CD4-positive, alpha-beta T cell (primary cell): ENCODE measurements around the gene TPP2. TPM values are rescaled to one million over a fixed set of nuclear protein-coding genes. Genes with fewer than 3 reads are reported as not detected.

Experiments used
- ATAC-seq: fragments of 200-7000 bp; cut with Tn5 transposase; one replicate; pipeline ENCODE4 v1.10.0; 2022; ENCODE audit warnings: mild to moderate bottlenecking; ENCODE audit not compliant: poor library complexity
- CTCF ChIA-PET: fragments of 350-600 bp; sonication (Branson Sonifier 250); formaldehyde crosslinking; loops from one replicate; lab custom pipeline; 2021; ENCODE audit warnings: antibody characterized with exemption, inconsistent platforms; lab: Charles Lee
- POLR2A ChIA-PET: fragments of 350-600 bp; sonication (Branson Sonifier 250); formaldehyde crosslinking; loops from one replicate; lab custom pipeline; 2021; ENCODE audit warnings: antibody characterized with exemption, inconsistent platforms; lab: Charles Lee
- DNase-seq, 14 experiments: peaks; one replicate each; pipeline ENCODE4 v3.0.0-alpha.2; 2013 to 2020; ENCODE audit warnings: mixed read lengths in 2 of 14
- H3K27ac ChIP-seq, 2 donors: one replicate each; pipeline versions ENCODE4 v1.5.1 to v1.7.0; 2013; ENCODE audit warnings: low read length in 2 of 2, low read depth in 1 of 2, mild to moderate bottlenecking in 1 of 2
- H3K27me3 ChIP-seq, 2 experiments: 1 replicate in 1 of 2; 2 replicates in 1 of 2; pipeline versions ENCODE4 v1.6.1 to v1.7.0; 2013; ENCODE audit warnings: low read length in 2 of 2, control low read depth in 1 of 2, mild to moderate bottlenecking in 1 of 2, moderate library complexity in 1 of 2; ENCODE audit not compliant: insufficient read depth in 2 of 2, control insufficient read depth in 1 of 2
- H3K36me3 ChIP-seq: one replicate; pipeline ENCODE4 v1.6.1; 2013; ENCODE audit warnings: low read length, control low read depth; ENCODE audit not compliant: insufficient read depth
- H3K4me1 ChIP-seq: one replicate; pipeline ENCODE4 v1.6.1; 2013; ENCODE audit warnings: low read length, control low read depth; ENCODE audit not compliant: insufficient read depth
- H3K4me3 ChIP-seq: one replicate; pipeline ENCODE4 v1.5.1; 2013; ENCODE audit warnings: mild to moderate bottlenecking, low read length, moderate library complexity
- H3K9me3 ChIP-seq, 2 experiments: 1 replicate in 1 of 2; 2 replicates in 1 of 2; pipeline versions ENCODE4 v1.6.1 to v1.7.0; 2013; ENCODE audit warnings: low read length in 2 of 2, mild to moderate bottlenecking in 2 of 2, control low read depth in 1 of 2, moderate library complexity in 1 of 2; ENCODE audit not compliant: control insufficient read depth in 1 of 2, insufficient read depth in 1 of 2
- H3K27ac Mint-ChIP-seq: one replicate; pipeline ENCODE4 v1.8.0; 2020; ENCODE audit warnings: mixed read lengths
- H3K27me3 Mint-ChIP-seq: one replicate; pipeline ENCODE4 v1.8.0; 2021; ENCODE audit warnings: mixed read lengths
- H3K36me3 Mint-ChIP-seq: one replicate; pipeline ENCODE4 v1.8.0; 2021; ENCODE audit warnings: low read depth, mixed read lengths
- H3K4me1 Mint-ChIP-seq: one replicate; pipeline ENCODE4 v1.8.0; 2021; ENCODE audit warnings: low read depth, mixed read lengths
- H3K4me3 Mint-ChIP-seq: one replicate; pipeline ENCODE4 v1.8.0; 2020; ENCODE audit warnings: mild to moderate bottlenecking, mixed read lengths
- H3K9me3 Mint-ChIP-seq: one replicate; pipeline ENCODE4 v1.8.0; 2020; ENCODE audit warnings: mixed read lengths
- intact Hi-C, 2 experiments: fragments of 100-400 bp; cut with DNase I in 1 of 2; cut with micrococcal nuclease in 1 of 2; formaldehyde crosslinking; loops; one replicate each; pipeline versions ENCODE4 v1.15.1 to v1.9.0; 2023 to 2025; cut with DNase I, micrococcal nuclease
- total RNA-seq, 174 experiments: library from RNA in 2 of 174; stranded (reverse) in 2 of 174; gene quantifications; one replicate each; pipeline ENCODE4 v1.2.3 and lab custom pipeline; 2021 to 2026
- TF ChIP-seq, protein P1 (sequence below): fragments of 200-600 bp; IDR thresholded peaks from one replicate; pipeline ENCODE4 v1.8.0; 2022; ENCODE audit warnings: antibody characterized with exemption, mild to moderate bottlenecking

The TPP2 gene
- total RNA-seq, 2 experiments from 2014 or later, result 146 to 147 TPM

DNA sequence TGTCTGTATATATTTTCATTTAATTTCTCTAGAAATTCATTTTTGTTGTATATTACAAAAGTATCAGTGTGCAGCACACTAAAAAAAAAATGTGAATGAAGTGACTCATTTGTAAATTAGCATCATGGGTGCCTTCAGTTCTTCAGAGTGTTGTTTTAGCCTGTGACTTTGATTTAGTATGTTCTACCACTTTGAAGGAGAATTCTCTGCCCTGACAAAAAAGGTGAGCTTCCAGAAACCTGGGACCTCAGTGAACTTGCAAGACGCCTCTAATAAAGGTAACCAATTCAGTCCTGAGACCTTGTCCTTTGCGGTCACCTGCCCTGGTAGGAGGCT lies 95.7 kb downstream of the TPP2 start:
- ChIA-PET POLR2A (no interaction called here), CTCF (no interaction called here)
- Mint-ChIP-seq H3K4me1 (peaks cover 1% of the 10 kb centered on the region), H3K27ac (no peak overlapping the region), H3K9me3 (no peaks in the 10 kb centered on the region), H3K36me3 (no peaks in the 10 kb centered on the region), H3K27me3 (peaks cover 52% of the 10 kb centered on the region), H3K4me3 (no peak overlapping the region)
- Histone ChIP-seq H3K27me3 (peaks cover 0 to 2% of the 10 kb centered on the region in 2 experiments), H3K9me3 (no peaks in the 10 kb centered on the region), H3K4me1 (peaks cover 4% of the 10 kb centered on the region), H3K4me3 (no peak overlapping the region), H3K36me3 (no peaks in the 10 kb centered on the region), H3K27ac (no peak overlapping the region)
- intact Hi-C loops, result no loop called here
- DNase-seq, result no peak
- TF ChIP-seq, protein P1, sequence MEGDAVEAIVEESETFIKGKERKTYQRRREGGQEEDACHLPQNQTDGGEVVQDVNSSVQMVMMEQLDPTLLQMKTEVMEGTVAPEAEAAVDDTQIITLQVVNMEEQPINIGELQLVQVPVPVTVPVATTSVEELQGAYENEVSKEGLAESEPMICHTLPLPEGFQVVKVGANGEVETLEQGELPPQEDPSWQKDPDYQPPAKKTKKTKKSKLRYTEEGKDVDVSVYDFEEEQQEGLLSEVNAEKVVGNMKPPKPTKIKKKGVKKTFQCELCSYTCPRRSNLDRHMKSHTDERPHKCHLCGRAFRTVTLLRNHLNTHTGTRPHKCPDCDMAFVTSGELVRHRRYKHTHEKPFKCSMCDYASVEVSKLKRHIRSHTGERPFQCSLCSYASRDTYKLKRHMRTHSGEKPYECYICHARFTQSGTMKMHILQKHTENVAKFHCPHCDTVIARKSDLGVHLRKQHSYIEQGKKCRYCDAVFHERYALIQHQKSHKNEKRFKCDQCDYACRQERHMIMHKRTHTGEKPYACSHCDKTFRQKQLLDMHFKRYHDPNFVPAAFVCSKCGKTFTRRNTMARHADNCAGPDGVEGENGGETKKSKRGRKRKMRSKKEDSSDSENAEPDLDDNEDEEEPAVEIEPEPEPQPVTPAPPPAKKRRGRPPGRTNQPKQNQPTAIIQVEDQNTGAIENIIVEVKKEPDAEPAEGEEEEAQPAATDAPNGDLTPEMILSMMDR, result no peak
- ATAC-seq, result no peak

DNA sequence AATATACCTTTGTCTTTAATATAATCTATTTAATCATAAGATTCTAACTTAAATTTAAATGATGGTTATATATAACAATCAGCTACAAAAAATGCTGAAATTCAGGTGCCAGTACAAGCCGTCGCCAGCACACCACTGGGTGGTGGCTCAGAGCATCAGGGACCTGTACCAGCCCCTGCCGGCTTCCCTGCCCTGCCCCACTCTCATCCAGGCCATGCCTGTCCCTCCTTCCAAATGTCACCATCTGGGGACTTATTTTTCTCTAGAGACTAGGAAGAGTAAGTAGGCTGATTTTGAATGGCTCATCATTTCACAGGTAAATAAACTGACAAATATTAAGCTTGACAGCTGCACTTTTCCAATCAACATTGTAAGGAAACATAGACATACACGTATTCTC lies 96.5 kb downstream of the TPP2 start:
- Mint-ChIP-seq H3K4me3 (no peak overlapping the region), H3K36me3 (no peaks in the 10 kb centered on the region), H3K9me3 (no peaks in the 10 kb centered on the region), H3K4me1 (no peaks in the 10 kb centered on the region), H3K27ac (no peak overlapping the region), H3K27me3 (peaks cover 55% of the 10 kb centered on the region)
- DNase-seq (no peak), ATAC-seq (no peak)
- H3K4me3 ChIP-seq, result no peak overlapping the region
- TF ChIP-seq, protein P1, result no peak
- peaks cover under 1% of the 10 kb centered on the region for H3K4me1 ChIP-seq
- POLR2A ChIA-PET, result no interaction called here
- H3K27me3 ChIP-seq, result peaks cover 0 to 2% of the 10 kb centered on the region in 2 experiments
- no peak overlapping the region for H3K27ac ChIP-seq
- H3K36me3 ChIP-seq, result no peaks in the 10 kb centered on the region
- no peaks in the 10 kb centered on the region for H3K9me3 ChIP-seq
- CTCF ChIA-PET, result no interaction called here
- intact Hi-C loops, result no loop called here

DNA sequence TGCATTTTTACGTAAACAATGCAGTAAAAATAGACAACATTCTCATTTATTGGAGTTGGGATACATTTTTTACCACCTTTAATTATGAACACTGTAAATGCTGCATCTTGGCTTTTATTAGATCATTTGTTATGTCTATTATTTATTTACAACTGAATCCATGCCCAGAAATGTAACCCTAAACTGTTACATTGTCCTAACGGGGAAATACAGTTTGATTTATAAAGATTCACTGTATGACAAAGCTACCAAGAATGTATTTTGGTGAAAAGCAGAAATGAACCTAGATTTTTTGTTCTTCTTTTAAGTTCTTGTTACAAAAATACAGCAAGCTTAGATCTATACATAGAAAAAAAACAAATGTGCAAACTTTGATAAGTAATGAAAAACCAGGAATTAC lies 97.0 kb downstream of the TPP2 start:
- CTCF ChIA-PET, result no interaction called here
- H3K4me3 Mint-ChIP-seq, result no peak overlapping the region
- no peak overlapping the region for H3K4me3 ChIP-seq
- no peaks in the 10 kb centered on the region for H3K9me3 ChIP-seq
- intact Hi-C loops, result no loop called here
- H3K36me3 ChIP-seq, result no peaks in the 10 kb centered on the region
- POLR2A ChIA-PET, result no interaction called here
- no peaks in the 10 kb centered on the region for H3K4me1 ChIP-seq
- no peak overlapping the region for H3K27ac Mint-ChIP-seq
- TF ChIP-seq, protein P1, result no peak
- H3K4me1 Mint-ChIP-seq, result no peaks in the 10 kb centered on the region
- no peak for DNase-seq
- H3K27me3 Mint-ChIP-seq, result peaks cover 60% of the 10 kb centered on the region
- H3K27me3 ChIP-seq, result peaks cover 0 to 2% of the 10 kb centered on the region in 2 experiments
- peaks cover 3% of the 10 kb centered on the region for H3K9me3 Mint-ChIP-seq
- ATAC-seq, result no peak
- no peak overlapping the region for H3K27ac ChIP-seq
- no peaks in the 10 kb centered on the region for H3K36me3 Mint-ChIP-seq
